SK-N-SH (cell line): Measurements from ENCODE around the gene SHTN1. TPM values are rescaled to one million over a fixed set of nuclear protein-coding genes. Genes with fewer than 3 reads are reported as not detected.

Experiments used
- CTCF ChIA-PET: fragments of 300-600, 350-600 bp; formaldehyde crosslinking; extraction: SDS; loops from one replicate; lab custom pipeline; 2021; lab: Yijun Ruan, JAX
- POLR2A ChIA-PET: fragments of 350-600 bp; sonication (Branson Sonifier 250); formaldehyde crosslinking; extraction: SDS; loops from one replicate; lab custom pipeline; 2020; ENCODE audit warnings: antibody characterized with exemption, inconsistent platforms; lab: Yijun Ruan, JAX
- DNase-seq: peaks from one replicate; pipeline ENCODE4 v3.0.0; 2012
- H2AFZ ChIP-seq: fragments of 200-600 bp; sonication (generic); 2 replicates; pipeline ENCODE4 v1.8.1; 2016; ENCODE audit warnings: antibody characterized with exemption, mild to moderate bottlenecking, low read depth
- H3F3A ChIP-seq: fragments of 200-600 bp; sonication (generic); replicated peaks from 2 replicates; pipeline ENCODE3; 2016; ENCODE audit warnings: antibody characterized with exemption, mild to moderate bottlenecking; ENCODE audit not compliant: insufficient read depth
- H3K27ac ChIP-seq, 2 experiments: fragments of 200-500 bp in 1 of 2; fragments of 200-600 bp in 1 of 2; sonication (Bioruptor generic) in 1 of 2; sonication (generic), shearing (Covaris generic) in 1 of 2; 2 replicates each; pipeline versions ENCODE4 v1.5.1 to v1.6.1; 2014 to 2016; ENCODE audit warnings: low read depth in 2 of 2, inconsistent platforms in 1 of 2, low read length in 1 of 2, mild to moderate bottlenecking in 1 of 2, mixed read lengths in 1 of 2
- H3K27me3 ChIP-seq: fragments of 200-600 bp; sonication (generic), shearing (Covaris generic); 2 replicates; pipeline ENCODE4 v1.6.1; 2016; ENCODE audit warnings: mixed run types; ENCODE audit not compliant: insufficient read depth
- H3K36me3 ChIP-seq, 2 experiments: fragments of 200-500 bp in 1 of 2; fragments of 200-600 bp in 1 of 2; sonication (Bioruptor generic) in 1 of 2; sonication (generic) in 1 of 2; replicated peaks in 1 of 2; 2 replicates each; pipeline versions ENCODE3 to v1.5.1; 2014 to 2016; ENCODE audit warnings: low read length in 1 of 2, mild to moderate bottlenecking in 1 of 2; ENCODE audit not compliant: insufficient read depth in 2 of 2, control insufficient read depth in 1 of 2
- H3K4me1 ChIP-seq, 2 experiments: fragments of 200-500 bp in 1 of 2; fragments of 200-600 bp in 1 of 2; sonication (Bioruptor generic) in 1 of 2; sonication (generic), shearing (Covaris generic) in 1 of 2; 2 replicates each; pipeline versions ENCODE4 v1.5.1 to v1.6.1; 2014 to 2016; ENCODE audit warnings: low read depth in 1 of 2, low read length in 1 of 2, mixed run types in 1 of 2; ENCODE audit not compliant: insufficient read depth in 2 of 2, control insufficient read depth in 1 of 2
- H3K4me2 ChIP-seq: fragments of 200-600 bp; sonication (generic), shearing (Covaris generic); 2 replicates; pipeline ENCODE4 v1.6.1; 2017; ENCODE audit warnings: mixed run types
- H3K4me3 ChIP-seq, 2 experiments: fragments of 200-500 bp in 1 of 2; fragments of 200-600 bp in 1 of 2; sonication (Bioruptor generic) in 1 of 2; sonication (generic), shearing (Covaris generic) in 1 of 2; 2 replicates each; pipeline versions ENCODE4 v1.5.1 to v1.8.1; 2014 to 2016; ENCODE audit warnings: low read depth in 2 of 2, inconsistent platforms in 1 of 2, low read length in 1 of 2, mild to moderate bottlenecking in 1 of 2, mixed read lengths in 1 of 2, moderate library complexity in 1 of 2
- H3K79me2 ChIP-seq: fragments of 200-600 bp; sonication (generic); 2 replicates; pipeline ENCODE4 v1.8.1; 2017; ENCODE audit warnings: mild to moderate bottlenecking; ENCODE audit not compliant: insufficient read depth
- H3K9ac ChIP-seq: fragments of 200-600 bp; sonication (generic); 2 replicates; pipeline ENCODE4 v1.6.1; 2017; ENCODE audit warnings: mixed run types
- H3K9me2 ChIP-seq: fragments of 200-600 bp; sonication (generic); 2 replicates; pipeline ENCODE4 v1.6.1; 2017; ENCODE audit warnings: mixed run types
- H3K9me3 ChIP-seq: fragments of 200-600 bp; sonication (generic); 2 replicates; pipeline ENCODE4 v1.6.1; 2017; ENCODE audit warnings: mixed run types, mild to moderate bottlenecking, moderate library complexity
- H4K20me1 ChIP-seq: fragments of 200-600 bp; sonication (generic); 2 replicates; pipeline ENCODE4 v1.6.1; 2017; ENCODE audit warnings: mild to moderate bottlenecking, mixed run types; ENCODE audit not compliant: insufficient read depth
- CTCF ChIP-seq: fragments of 200-600 bp; sonication (generic); IDR thresholded peaks from 2 replicates; pipeline ENCODE4 v1.6.1; 2017; ENCODE audit warnings: antibody characterized with exemption, mild to moderate bottlenecking, moderate library complexity
- ELF1 ChIP-seq: IDR thresholded peaks from 2 replicates; pipeline ENCODE4 v1.4.0; 2012
- EZH2phosphoT487 ChIP-seq: fragments of 200-600 bp; sonication (generic); IDR thresholded peaks from 2 replicates; pipeline ENCODE4 v1.6.1; 2017; ENCODE audit warnings: low read depth, mixed run types, mild to moderate bottlenecking, antibody characterized with exemption, moderate library complexity, borderline replicate concordance
- FOSL2 ChIP-seq: IDR thresholded peaks from 2 replicates; pipeline ENCODE4 v1.4.0; 2012; ENCODE audit warnings: low read depth, mild to moderate bottlenecking, moderate library complexity, borderline replicate concordance
- FOXM1 ChIP-seq: IDR thresholded peaks from 2 replicates; pipeline ENCODE4 v1.4.0; 2012; ENCODE audit warnings: low read depth, mild to moderate bottlenecking
- GATA2 ChIP-seq: sonication (generic); formaldehyde crosslinking; IDR thresholded peaks from 2 replicates; pipeline ENCODE4 v1.5.0; 2020; ENCODE audit warnings: mild to moderate bottlenecking, missing genetic modification reagents
- IRF3 ChIP-seq: fragments of 150-350 bp; IDR thresholded peaks from 2 replicates; pipeline ENCODE4 v1.6.1; 2016; ENCODE audit warnings: mild to moderate bottlenecking, low read depth, low read length
- JUND ChIP-seq: IDR thresholded peaks from 2 replicates; pipeline ENCODE4 v1.4.0; 2012
- MAX ChIP-seq: IDR thresholded peaks from 2 replicates; pipeline ENCODE4 v1.4.0; 2012; ENCODE audit warnings: low read depth
- MEF2A ChIP-seq: IDR thresholded peaks from 2 replicates; pipeline ENCODE4 v1.4.0; 2012; ENCODE audit warnings: low read depth, borderline replicate concordance
- NRF1 ChIP-seq: IDR thresholded peaks from 2 replicates; pipeline ENCODE4 v1.6.1; 2012; ENCODE audit warnings: low read depth, mild to moderate bottlenecking, low read length
- PBX3 ChIP-seq: IDR thresholded peaks from 2 replicates; pipeline ENCODE4; 2012
- RAD21 ChIP-seq: IDR thresholded peaks from 2 replicates; pipeline ENCODE4 v1.6.1; 2012; ENCODE audit warnings: mild to moderate bottlenecking, low read length
- RXRA ChIP-seq: IDR thresholded peaks from 2 replicates; pipeline ENCODE4 v1.4.0; 2012; ENCODE audit warnings: low read depth, mild to moderate bottlenecking, borderline replicate concordance
- SMC3 ChIP-seq: IDR thresholded peaks from 2 replicates; pipeline ENCODE4 v1.6.1; 2012; ENCODE audit warnings: low read depth, low read length, improper control_type of control experiment
- TAF1 ChIP-seq: IDR thresholded peaks from 2 replicates; pipeline ENCODE4 v1.6.1; 2012; ENCODE audit warnings: low read depth, mild to moderate bottlenecking, low read length, moderate library complexity, borderline replicate concordance
- TCF12 ChIP-seq: IDR thresholded peaks from 2 replicates; pipeline ENCODE4 v1.4.0; 2012
- TEAD4 ChIP-seq: IDR thresholded peaks from 2 replicates; pipeline ENCODE4 v1.4.0; 2012; ENCODE audit warnings: mild to moderate bottlenecking, borderline replicate concordance; ENCODE audit not compliant: insufficient read depth
- USF2 ChIP-seq: fragments of 150-350 bp; IDR thresholded peaks from 2 replicates; pipeline ENCODE4 v1.6.1; 2017; ENCODE audit warnings: antibody characterized with exemption, low read length, low read depth, borderline replicate concordance
- WGBS: methylation state at CpG from one replicate; pipeline ENCODE4 v1.1.6; 2017; ENCODE audit warnings: low lambda C conversion rate; 5-methylcytosine and 5-hydroxymethylcytosine counted together
- polyA plus RNA-seq, 3 experiments: library from polyadenylated mRNA; depleted of rRNA; stranded (reverse); fragments of >200 nt; gene quantifications; 2 replicates each; pipeline ENCODE4 v1.2.3, GENCODE V29; 2012

SHTN1 gene
- polyA plus RNA-seq, 1 of the 3 experiments (the other 2 are of a cell fraction): 5.2 TPM

- POLR2A ChIA-PET: interaction anchor here (1.3 to 1.7 kb wide), 2 partner anchors 14 to 155 kb away, joined by 4 read pairs; partner anchors contain the start of gene SHTN1
Measured at GRCh38 chr10:116850058-116850611, 154.9 kb downstream of the SHTN1 start.

GRCh38 chr10:116849248-116850057 is 155.5 kb downstream of the SHTN1 start, which contains the start of gene ENO4:
TSS of gene ENO4 (plus strand) at chr10:116849499. CDS start at chr10:116849567, 68 bp downstream.
- Histone ChIP-seq H3K79me2 (no peaks in the 10 kb centered on the region), H3K9me2 (no peaks in the 10 kb centered on the region), H3K4me1 (peaks cover 0 to 11% of the 10 kb centered on the region in 2 experiments; a peak in 1 of 4 replicates), H3K4me3 (peak within 1 kb of the TSS; percentile 67 to 74), H3K27me3 (no peaks in the 10 kb centered on the region), H3F3A (no peaks in the 10 kb centered on the region), H2AFZ (peak within 1 kb of the TSS; percentile 98), H3K9me3 (no peaks in the 10 kb centered on the region), H3K9ac (peak within 1 kb of the TSS; percentile 77), H4K20me1 (no peaks in the 10 kb centered on the region), H3K4me2 (peak within 1 kb of the TSS; percentile 87), H3K27ac (peak within 1 kb of the TSS; percentile 9 to 72; a peak in 2 of 4 replicates), H3K36me3 (no peaks in the 10 kb centered on the region)
- 24% methylated on average over 25 of the region's 55 CpGs for WGBS
- peak; percentile 93 for DNase-seq
- POLR2A ChIA-PET: interaction anchor here (1.3 to 1.7 kb wide), 2 partner anchors 14 to 155 kb away, joined by 4 read pairs; partner anchors contain the start of gene SHTN1
- CTCF ChIA-PET: interaction anchor here (0.8 to 1.3 kb wide), 8 partner anchors 12 to 666 kb away, joined by 3 to 7 read pairs (median 4); no protein-coding TSS in a partner anchor
- peak; percentile 71 for TF ChIP-seq MAX
- TF ChIP-seq EZH2phosphoT487: no peak
- no peak for TF ChIP-seq RAD21
- no peak for TF ChIP-seq USF2
- peak; percentile 61; the same call in 1 of the 2 replicates for TF ChIP-seq TAF1
- TF ChIP-seq NRF1: peak; percentile 62
- TF ChIP-seq GATA2 (CRISPR knock-in tag): no peak
- TF ChIP-seq PBX3: no peak
- no peak for TF ChIP-seq FOXM1
- TF ChIP-seq JUND: no peak
- no peak for TF ChIP-seq MEF2A
- no peak for TF ChIP-seq ELF1
- no peak for TF ChIP-seq RXRA
- no peak for TF ChIP-seq CTCF
- TF ChIP-seq IRF3: no peak
- TF ChIP-seq SMC3: no peak
- no peak for TF ChIP-seq FOSL2

More at GRCh38 chr10:116850058-116850611, 154.9 kb downstream of the SHTN1 start:
- peak overlapping the region in 1 of 2 experiments; percentile 74; a peak in 1 of 4 replicates for H3K4me3 ChIP-seq
- TF ChIP-seq TCF12 (no peak), MAX (no peak), NRF1 (no peak), TEAD4 (no peak)
- TF ChIP-seq, all 33 proteins: peak for 0
- H3K27ac ChIP-seq: no peak overlapping the region; a peak in 1 of 4 replicates
- H3F3A ChIP-seq: no peaks in the 10 kb centered on the region
- H3K4me2 ChIP-seq: peak overlapping the region; percentile 87; the same call in 1 of the 2 replicates
- no peaks in the 10 kb centered on the region for H3K9me3 ChIP-seq
- CTCF ChIA-PET: interaction anchor here (1.3 kb wide), 1 partner anchor 325 kb away, joined by 7 read pairs; no protein-coding TSS in a partner anchor
- no peak overlapping the region; the same call in 1 of the 2 replicates for H3K9ac ChIP-seq
- H2AFZ ChIP-seq: peak overlapping the region; percentile 98; the same call in 1 of the 2 replicates
- H3K4me1 ChIP-seq: peaks cover 0 to 11% of the 10 kb centered on the region in 2 experiments; a peak in 1 of 4 replicates
- H3K36me3 ChIP-seq: no peaks in the 10 kb centered on the region
- no peaks in the 10 kb centered on the region for H3K9me2 ChIP-seq
- no peak for DNase-seq
- H4K20me1 ChIP-seq: no peaks in the 10 kb centered on the region
- no peaks in the 10 kb centered on the region for H3K27me3 ChIP-seq
- WGBS: 83% methylated on average over 10 of the region's 10 CpGs
- H3K79me2 ChIP-seq: no peaks in the 10 kb centered on the region
